NCI-H2227 (cell line): ENCODE data around the gene FBXO31.
A peak's percentile ranks its signal among the peaks of the same experiment; 100 is the strongest.
"Not testable (repeated sequence)": the region's sequence is repeated elsewhere in the genome, so short reads cannot be mapped to it uniquely, and the experiment has no call there.

Experiments used
- DNase-seq: peaks from one replicate; lab custom pipeline; 2025; ENCODE audit not compliant: unreplicated experiment; lab: John Stamatoyannopoulos, UW

The FBXO31 gene

DNA sequence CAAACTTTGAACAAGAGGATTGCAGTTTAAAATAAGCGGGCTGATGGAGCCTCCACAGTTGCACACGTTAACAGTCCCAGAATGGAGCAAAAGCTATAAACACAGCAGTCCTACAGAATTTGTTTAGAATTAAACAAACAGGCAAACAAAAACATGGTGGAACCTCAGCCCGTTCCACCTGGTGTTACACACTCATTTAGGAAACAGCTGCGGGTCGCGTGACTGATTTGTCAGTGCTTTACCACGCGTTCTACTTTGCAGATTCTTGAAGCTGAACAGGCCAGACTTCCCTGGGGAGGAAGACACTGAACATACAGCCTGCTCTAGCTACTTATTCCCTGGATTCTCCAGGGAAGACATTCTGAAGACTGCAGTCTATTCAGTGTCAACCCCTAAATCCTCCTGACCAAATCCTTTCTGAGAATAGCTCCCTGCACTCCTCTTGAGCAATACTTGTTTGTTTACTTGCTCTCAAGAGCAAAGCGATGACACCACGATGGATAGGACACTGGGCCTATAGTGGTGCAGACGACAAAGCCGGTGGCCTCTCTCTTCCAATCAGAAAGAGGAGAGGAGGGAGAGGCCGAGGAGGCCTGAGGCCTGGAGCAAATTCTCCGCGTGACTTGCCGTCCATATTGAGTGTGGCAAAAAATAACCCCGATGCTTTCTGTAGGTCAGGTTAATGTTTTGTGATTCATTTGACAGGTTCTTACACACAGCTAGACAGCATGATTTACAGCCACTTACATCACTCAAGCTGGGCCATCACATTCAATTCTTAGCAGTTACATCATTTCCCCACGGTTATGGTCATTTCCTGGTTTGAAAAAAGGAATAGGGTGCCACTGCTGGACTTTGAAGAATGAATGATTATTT is 4.6 kb upstream of the FBXO31 start:
- peak; percentile 95 for DNase-seq

DNA sequence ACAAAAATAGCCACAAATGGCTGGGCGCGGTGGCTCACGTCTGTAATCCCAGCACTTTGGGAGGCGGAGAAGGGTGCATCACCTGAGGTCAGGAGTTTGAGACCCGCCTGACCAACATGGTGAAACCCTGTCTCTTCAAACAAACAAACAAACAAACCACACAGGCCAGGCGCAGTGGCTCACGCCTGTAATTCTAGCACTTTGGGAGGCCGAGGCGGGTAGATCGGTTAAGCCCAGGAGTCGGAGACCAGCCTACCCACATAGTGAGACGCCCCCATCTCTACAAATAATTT is 1.2 kb upstream of the FBXO31 start:
- DNase-seq = not testable (repeated sequence)

DNA sequence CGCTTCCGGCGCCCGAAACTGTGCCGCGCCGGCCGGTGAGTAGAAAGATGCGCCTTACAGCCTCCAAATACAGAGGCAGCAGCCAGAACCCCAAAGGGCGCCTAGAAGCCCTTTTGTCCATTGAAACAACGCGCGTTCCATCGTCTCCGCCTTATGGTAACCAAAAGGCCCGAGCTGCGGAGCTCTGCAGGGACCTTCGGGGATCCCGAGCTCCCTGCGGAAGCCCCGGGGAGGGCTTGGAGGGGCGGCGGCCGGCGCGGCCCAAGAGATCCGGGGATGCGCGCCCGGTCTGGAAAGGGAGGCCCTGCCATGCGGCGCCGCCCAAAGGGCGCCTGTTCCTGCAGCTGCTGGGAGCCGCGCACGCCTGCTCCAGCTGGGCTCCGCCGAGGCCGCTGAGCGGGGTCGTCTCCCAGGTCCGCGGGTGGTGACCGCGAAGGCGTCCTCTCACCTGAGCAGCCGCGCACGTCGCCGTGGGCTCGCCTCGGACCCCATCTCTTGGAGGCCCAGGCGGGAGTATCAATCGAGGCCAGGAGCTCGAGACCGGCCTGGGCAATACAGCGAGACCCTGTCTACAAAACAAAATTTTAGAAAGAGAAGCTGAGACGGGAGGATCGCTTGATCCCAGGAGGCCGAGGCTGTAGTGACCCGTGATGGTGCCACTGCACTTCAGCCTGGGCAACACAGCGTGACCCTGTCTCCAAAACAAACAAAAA is 742 bp upstream of the FBXO31 start:
- no peak for DNase-seq

DNA sequence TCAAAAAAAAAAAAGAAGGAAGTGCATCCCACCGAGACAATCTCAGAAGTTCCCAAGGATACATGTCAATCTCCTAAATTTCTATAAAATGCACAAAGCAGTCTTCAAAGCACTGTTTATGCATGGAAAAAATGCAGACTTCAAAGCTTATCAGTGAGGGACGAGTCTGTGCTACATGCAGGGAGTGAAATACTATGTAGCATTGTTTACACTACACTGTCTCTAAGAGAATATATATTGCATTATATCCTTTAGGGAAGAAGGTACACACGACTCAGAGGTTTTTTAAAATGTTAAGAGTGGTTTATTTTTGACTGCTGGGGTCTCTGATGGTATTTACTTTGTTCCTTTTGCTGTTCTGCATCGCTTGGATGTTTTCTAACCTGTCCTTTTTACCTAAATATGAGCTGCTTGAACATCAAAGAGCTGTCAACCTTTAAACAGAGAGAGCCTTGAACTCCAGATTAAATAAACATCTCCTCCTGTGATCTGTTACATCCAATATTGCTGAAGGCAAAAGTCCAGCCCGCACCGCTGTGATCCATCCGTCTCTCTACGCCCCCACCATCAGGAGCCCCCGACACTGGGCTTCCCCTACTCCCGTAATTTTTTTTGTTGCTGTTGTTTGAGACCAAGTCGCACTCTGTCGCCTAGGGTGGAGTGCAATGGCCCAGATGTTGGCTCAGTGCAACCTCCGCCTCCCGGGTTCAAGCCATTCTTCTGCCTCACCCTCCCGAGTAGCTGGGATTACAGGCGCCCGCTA is 1.4 kb downstream of the FBXO31 start:
- no peak for DNase-seq

- DNase-seq = no peak
Observed at GRCh38 chr16:87380881-87381280, 2.7 kb downstream of the FBXO31 start.

DNA sequence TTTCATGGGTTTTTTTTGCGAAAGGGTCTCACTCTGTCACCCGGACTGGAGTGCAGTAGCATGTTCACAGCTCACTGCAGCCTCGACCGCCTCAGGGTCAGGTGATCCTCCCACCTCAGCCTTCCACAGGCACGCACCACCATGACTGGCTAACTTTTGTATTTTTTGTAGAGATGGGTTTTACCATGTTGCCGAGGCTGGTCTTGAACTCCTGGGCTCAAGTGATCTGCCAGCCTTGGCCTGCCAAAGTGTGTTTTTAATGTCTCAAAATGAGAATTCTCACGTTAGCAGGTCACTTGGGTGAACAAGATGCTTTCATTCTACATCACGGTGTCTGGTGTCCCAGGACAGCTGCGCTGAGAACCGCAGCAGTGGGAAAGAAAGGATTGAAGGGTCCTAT is 3.2 kb downstream of the FBXO31 start:
- no peak for DNase-seq

- DNase-seq = not testable (repeated sequence)
Observed at GRCh38 chr16:87379312-87379752, 4.2 kb downstream of the FBXO31 start.

DNA sequence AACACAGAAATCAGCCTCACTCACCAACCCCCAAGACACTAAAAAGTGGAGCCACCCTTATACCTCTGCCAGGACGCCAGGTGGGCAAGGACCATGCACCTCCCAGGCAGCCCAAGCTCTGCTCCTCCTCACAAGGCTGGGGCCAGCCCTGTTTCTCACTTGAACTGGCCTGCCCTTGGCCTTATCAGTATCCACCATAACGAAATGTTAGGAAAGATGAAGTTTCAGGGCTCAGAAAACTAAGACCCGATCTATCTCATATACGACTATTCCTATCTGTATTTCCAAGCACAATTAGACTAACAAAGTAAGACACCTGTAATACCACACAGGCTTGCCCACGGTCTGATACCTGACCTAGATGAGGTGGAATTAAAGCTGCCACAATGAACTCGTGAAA is 6.9 kb downstream of the FBXO31 start:
- no peak for DNase-seq

DNA sequence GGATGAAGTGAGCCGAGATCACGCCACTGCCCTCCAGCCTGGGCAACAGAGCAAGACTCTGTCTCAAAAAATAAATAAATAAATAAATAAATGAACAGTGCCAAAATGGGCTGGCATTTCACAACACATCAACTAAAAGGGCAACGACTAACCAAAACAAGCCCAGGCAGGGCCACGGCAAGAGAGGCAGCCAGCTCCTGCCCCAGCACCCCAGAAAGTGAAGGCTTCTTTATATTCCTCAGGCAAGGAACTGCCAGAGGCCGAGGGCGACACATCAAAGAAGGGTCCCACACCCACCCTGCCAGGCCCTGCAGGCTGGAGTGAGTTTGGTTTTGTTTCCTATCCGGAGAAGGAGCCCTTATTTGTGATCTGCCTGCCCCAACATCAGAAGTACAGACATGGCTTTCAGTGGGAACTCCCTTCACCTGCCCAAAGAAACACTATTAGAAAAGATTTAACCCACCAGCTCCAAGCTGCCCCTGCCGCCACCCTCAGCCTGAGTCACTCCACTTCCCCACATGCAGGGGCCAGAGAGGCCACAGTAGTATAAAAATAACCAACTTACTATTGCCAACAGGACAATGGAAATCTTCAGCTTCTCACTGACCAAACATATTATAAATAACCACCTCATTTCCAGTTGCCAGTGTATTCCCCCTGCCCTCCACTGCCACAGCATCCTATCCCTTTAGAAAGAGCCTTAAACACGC is 8.0 kb downstream of the FBXO31 start:
- DNase-seq = no peak

DNA sequence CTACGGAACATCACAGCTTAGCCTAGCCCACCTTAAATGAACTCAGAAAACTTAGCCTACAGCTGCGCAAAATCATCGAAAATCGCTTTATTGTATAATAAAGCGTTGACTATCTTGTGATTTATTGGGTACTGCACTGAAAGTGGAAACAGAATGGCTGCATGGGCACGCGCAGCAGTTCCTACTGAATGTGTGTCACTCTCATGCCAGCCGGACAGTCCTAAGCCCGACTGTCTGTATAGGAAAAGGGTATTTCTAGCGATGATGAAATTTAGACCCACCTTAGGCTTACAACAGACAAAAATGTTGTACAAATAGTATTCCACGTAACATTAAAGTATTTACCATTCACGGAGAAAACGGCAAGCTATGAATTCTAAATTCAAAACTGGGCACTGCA is 9.3 kb downstream of the FBXO31 start:
- no peak for DNase-seq

- no peak for DNase-seq
Observed at GRCh38 chr16:87372305-87372704, 11.3 kb downstream of the FBXO31 start.

- DNase-seq = no peak
Observed at GRCh38 chr16:87371261-87371866, 12.2 kb downstream of the FBXO31 start.

DNA sequence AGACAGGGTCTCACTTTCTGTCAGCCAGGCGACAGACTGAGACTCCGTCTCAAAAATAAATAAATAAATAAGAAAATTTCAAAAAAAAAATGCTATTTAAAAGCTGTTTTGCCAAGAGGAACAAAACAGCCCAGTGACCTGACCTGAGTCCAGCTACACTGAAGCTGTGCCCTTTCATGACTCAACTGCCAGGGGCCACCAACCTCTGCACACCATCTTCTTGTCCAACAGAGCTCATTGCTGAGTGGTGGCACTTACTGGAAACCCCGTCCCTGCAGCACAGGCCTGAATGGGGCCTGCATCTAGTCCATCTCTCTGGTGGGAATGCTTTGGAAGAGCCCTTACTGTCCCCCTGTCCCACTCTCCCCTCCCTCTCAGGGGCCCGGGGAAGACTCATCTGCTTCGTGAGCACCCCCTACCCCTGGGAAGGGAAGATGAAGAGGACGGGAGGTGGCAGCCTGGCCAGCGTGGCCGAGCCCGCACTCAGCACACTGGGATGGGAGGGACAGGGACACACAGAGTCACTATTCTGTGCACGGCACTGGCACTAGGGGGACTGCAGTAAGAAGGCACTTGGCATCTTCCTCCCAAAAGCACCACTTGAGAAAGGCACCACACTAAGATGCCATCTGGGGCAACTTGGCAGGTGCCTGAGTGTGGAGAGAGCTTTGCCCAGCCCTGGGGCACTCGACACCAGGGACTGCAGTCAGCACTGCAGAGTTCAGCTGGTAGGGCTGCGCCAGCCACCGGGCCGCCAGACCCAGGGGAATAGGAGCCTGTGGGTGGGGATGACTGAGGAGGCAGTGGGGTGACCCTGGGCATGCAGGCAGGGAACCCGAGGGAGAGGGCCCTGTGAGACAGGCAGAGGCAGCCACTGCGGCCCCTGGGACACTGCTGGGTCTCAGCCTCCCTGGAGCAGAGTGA is 13.5 kb downstream of the FBXO31 start:
- no peak for DNase-seq

GRCh38 chr16:87369117-87369765 is 14.3 kb downstream of the FBXO31 start:
- no peak for DNase-seq

DNA sequence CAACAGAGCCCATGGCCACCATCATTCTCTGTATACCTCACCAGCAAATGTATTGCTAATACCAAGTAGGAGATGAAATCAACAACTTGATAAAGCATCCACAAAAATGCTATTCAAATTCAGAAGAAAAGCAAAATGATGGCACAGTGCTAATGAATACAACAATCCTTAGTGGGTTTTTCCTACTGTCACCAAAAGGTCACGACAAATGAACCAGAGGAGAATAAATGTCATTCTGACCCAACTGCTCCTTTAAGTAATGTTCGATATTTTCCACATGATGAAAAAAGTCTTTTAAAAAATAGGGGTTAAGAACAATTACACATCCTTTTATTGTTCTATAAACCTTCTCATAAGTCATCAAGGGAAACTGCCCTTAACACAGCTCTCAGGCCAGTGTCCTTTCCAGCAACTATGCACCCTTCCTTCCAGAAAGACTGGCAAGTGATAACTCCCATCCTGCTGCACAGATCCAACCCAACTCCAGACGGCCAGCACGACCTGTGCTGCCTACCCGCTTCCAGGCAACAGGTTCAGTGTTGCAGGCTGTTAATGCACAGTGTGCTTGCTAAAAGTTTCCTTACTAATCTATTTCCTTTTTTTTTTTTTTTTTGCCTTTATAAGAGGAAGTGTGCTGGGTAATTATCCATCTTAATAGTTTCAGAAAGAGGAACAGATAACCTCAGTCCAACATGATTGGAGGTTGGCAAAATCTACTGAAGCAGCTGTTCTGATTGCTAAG is 15.4 kb downstream of the FBXO31 start:
- DNase-seq = no peak

DNA sequence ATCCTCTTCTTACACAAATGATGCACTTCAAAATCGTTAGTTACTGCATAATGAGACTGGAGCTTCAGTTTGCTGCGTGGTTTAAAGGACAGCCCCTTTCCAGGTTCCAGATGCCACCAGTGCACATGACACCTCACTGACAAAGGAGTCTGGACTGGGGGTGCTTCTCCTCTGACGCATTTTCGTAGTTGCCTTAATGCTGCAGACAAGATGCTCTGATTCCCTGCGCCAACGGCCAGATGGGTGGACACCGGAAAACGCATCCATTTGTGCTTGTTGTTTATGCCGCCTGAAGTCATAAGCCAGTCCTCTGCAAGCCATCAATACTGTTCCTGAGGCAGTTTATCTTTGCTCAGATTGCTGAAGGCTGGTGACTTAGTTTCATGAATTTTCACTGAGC is 16.0 kb downstream of the FBXO31 start:
- DNase-seq = no peak

DNA sequence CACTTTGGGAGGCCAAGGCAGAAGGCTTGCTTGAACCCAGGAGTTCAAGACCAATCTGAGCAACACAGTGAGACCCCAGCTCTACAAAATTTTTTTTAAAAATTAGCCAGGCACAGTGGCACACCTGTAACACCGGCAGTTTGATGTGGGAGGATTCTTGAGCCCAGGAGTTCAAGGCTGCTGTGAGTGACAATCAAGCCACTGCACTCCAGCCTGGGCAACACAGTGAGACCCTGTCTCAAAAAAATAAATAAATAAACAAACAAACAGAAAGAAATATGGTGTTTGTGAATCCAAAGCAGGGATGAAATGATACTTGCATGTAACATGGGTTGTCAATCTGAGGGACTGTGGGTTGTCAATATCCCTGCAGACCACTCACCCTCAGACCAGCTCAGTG is 16.6 kb downstream of the FBXO31 start:
- no peak for DNase-seq

DNA sequence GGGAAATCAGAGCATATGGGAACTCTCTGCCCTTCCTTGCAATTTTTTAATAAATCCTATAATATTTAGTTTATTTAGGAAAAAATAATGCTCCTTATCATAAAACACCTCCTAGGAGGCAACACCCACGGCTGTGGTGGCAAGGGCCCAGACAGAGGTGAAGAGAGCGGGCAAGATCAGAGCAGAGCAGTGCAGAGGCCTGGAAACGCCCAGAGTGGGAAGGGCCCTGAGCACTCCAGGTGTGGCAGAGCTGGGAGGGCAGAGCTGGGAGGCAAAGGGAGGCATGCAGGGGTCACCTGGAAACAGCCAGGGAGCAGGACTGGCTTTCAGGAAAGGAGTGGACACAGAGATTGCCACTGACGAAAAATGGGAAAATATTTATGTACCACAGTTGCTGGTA is 17.3 kb downstream of the FBXO31 start:
- no peak for DNase-seq
